Fibroblast of skin of scalp (primary cell): ENCODE measurements around the gene ACTA2.

Source experiments
- DNase-seq: peaks from one replicate; pipeline ENCODE4 v3.0.0-alpha.2; 2013

ACTA2 gene

DNA sequence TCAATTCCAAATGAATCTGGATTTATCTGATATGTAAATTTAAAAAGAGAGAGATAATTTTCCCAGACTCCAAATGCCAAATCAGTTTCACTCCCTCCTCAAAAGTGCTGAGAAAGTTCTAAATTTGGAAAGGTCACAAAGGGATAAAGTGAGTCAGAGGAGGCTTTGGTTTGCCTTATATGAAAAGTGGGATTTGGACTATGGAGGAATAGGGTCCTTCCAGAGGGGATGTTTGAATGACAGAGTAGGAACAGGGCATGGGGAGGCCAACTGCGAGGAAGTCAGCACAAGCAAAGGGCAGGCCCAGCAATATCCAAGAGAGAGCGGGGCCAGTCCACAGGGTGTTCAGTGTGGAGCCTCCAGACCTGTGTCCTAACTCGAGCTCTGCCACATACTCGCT, 28.2 kb upstream of the ACTA2 start:
- DNase-seq = no peak

DNA sequence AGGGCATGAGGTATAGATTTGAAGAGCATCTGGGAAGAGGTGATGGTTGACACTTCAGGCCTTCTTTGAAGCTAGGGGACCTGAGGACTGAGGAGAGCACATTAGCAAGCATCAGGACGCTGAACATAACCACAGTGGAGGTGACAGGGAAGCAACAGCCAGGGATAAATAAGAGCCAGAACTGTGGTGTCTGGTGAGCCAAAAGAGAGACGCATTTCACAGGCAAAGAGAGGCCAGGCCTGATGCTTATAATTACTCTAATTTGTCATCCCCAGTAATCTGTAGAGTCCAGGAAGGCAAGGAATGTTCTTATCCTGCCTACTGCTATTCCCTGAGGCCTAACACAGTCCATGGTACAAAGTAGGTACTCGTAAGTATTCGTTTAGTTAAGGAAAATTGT, 27.7 kb upstream of the ACTA2 start:
- DNase-seq = no peak

DNA sequence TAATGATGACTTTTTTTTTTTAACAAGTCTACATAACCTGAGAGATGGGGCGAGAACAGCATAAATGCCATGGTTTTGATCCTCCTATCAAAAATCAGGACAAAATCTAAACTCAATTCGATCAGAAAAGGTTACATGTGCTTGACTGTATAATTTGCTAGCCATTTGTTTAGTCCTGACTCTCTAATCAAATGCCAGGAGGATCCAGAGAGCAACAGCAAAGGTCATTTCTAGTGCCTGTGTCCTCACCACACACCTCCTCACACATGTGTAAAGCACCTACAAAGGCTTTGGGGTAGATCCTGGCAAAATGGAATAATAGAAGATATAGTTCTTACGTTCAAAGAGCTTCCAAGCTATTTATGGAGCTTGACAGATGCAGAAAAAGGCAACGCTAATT, 27.0 kb upstream of the ACTA2 start:
- DNase-seq = no peak

- DNase-seq = peak; percentile 88
Observed at GRCh38 chr10:88979153-88979562, 26.6 kb upstream of the ACTA2 start.

DNA sequence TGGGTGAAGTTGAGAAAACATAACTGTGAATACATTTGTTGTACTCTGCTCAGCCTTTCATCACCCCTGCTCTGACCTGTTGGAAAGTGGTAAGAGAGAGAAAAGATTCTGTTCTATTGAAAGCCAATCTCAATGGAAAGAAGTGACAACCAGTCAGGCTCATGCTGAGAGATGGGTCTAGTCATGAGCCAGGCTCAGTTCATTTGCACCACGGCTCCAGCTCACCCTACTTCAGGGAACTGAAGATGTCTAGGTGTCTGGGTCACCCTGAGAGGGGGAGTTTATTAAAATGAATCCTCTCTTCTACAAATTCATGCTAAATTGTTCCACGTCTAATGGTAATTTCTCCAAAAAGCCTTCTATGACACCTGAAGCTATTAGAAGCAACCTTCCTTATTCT, 25.9 kb upstream of the ACTA2 start:
- no peak for DNase-seq

- no peak for DNase-seq
Observed at GRCh38 chr10:88975377-88975720, 22.8 kb upstream of the ACTA2 start.

DNA sequence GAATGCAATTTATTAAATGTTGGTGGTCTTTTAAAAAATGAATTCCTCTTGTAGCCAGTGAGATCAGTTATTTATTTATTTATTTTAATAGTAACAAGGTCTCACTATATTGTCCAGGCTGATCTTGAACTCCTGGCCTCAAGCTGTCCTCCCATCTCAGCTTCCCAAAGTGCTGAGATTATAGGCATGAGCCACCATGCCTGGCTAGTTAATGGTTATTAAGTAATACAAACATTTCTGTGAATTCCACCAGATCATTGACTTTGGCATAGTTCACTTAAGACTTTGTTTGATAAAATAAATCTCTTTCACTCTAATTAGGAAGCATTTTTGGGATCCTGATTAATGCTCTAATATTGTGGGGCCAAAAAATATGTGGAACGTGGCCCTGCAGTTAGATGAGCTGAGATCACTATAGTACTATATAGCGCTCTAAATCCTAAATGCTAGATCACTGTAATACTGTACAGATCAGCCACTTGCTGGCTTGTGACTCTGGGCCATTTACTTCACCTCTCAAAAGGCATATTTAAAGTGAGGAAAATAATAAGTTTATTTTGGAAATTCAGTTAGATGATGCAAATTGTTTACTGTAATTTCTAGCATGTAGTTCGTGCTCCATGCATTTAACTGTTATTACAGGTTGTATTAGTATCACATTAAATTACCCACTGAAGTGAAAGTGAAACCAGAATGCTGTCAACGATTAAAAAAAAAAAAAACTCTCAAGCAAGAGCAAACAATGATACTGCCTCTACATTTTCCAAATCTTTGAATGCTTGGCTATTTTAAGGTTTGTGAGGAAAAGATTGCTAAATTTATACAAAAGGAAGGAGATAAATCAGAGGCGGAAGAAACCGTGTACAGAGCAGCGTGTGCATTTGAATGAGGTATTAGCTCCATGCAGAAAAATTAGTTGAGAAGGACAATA, 22.1 kb upstream of the ACTA2 start:
- no peak for DNase-seq

DNA sequence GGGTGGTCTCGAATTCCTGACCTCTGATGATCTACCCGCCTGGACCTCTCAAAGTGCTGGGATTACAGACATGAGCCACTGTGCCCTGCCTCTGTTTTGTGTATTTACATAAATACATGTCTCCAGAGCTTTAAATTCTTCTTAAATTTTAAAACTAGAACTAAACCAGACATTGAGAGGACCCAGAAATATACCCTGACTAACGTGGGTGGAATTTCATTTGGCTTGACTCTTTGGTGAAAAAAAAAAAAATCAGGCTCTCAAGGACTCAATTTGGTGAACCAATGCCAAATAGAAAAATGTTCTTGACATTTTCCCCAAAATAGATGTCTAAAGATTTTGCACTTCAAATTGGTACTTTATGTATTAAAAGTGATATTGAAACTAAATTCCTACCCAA, 21.4 kb upstream of the ACTA2 start:
- peak; percentile 77 for DNase-seq

- no peak for DNase-seq
Observed at GRCh38 chr10:88971221-88972061, 18.9 kb upstream of the ACTA2 start.

DNA sequence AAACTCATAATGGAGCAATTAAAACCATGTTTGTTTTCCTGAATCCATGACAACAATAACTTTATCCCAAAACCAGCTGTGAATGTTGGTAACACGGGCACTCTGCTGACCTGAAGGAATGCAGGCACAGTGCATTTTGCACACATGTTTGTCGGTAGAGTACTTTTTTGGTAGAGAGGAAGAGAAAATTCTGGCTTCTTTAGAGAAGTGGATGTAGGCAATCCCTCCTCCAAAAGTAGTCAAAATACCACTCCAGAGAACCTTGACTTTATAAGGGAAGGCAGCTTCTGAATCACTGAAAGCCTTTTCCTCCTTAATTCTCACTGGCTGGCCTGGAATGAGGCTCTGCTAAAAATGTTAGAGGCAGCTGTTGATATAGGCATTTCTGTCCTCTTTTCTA, 15.8 kb upstream of the ACTA2 start:
- peak; percentile 63 for DNase-seq

DNA sequence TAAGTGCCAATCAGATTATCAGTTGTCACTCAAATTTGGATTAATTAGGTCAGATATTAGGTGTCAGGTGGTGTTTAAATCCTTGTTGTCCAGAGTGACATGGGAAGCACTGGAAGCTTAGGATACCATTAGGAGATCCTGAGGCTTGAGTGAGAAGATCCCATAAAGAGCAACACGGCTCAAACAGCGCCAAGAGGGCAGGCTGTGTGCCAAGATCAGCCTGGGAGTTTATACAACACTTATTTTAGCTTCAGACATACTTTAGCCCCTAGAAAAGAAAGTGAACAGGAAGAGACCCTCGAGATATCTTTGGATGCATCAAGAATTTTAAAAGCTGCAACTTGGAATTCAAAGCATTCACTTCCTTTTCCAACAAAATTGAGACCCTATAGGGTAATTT, 14.2 kb upstream of the ACTA2 start:
- no peak for DNase-seq

- DNase-seq = peak; percentile 53
Observed at GRCh38 chr10:88964869-88965415, 12.4 kb upstream of the ACTA2 start.

DNA sequence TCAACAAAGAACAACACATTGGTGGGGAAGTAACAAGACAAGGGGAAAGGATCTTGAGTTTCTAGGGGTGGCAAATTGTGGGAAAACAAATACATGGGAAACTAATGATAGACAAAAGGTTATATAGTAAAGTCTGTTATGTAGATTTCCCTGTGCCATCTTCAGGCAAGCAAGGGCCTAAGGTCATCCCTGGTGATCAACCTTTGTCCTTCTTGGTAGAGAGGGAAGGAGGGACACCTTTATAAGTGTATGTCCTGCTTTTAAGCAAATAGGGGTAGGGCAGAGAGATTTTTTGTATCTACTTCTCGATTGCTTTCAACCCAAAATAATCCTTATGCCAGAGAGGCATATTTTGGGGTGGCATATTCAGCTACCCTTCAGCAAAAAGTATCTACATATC, 11.8 kb upstream of the ACTA2 start:
- DNase-seq = no peak

DNA sequence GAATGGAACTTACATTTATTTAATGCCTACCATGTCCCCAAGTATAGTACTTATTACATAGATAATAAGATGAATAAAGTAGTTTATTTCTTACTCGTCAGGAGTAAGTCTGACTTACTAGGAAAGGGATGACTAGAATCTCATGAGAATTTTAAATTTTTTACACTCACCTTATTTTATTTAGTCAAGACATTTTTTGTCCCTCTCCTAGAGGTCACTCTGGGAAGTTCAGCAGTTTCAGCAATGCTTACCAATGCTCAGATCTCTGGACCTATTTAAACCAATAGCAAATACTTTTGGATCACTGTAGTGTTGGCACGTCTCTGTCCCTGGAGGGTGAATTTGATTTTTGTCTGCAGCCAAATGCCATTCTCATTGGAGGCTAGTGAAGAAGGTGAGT, 10.7 kb upstream of the ACTA2 start:
- no peak for DNase-seq

DNA sequence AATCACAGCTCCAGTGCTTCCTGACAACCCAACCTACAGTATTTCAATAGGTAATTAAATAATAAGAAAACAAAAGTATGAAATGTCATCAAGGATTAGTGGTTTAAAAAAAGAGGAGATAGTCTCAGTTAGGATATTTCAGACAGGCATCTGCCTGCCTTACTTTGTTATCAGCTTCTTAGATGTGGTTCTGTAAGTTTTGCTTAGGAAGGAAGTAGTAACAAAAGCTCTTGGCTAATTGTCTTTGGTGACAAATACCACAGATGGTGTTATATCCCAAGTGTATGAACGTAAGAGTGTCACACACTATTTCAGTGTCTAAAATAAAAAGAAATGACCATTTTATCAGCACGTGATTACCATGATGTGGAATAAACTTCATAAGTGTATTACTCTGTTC, 9.8 kb upstream of the ACTA2 start:
- DNase-seq = no peak

- DNase-seq = no peak
Observed at GRCh38 chr10:88961266-88961665, 8.7 kb upstream of the ACTA2 start.

- DNase-seq = no peak
Observed at GRCh38 chr10:88960802-88961201, 8.2 kb upstream of the ACTA2 start.

- no peak for DNase-seq
Observed at GRCh38 chr10:88958721-88959120, 6.1 kb upstream of the ACTA2 start.

- DNase-seq = no peak
Observed at GRCh38 chr10:88957381-88957780, 4.8 kb upstream of the ACTA2 start.

- DNase-seq = no peak
Observed at GRCh38 chr10:88954458-88955083, 2.0 kb upstream of the ACTA2 start.

- DNase-seq = no peak
Observed at GRCh38 chr10:88953662-88954061, 1.1 kb upstream of the ACTA2 start.

DNA sequence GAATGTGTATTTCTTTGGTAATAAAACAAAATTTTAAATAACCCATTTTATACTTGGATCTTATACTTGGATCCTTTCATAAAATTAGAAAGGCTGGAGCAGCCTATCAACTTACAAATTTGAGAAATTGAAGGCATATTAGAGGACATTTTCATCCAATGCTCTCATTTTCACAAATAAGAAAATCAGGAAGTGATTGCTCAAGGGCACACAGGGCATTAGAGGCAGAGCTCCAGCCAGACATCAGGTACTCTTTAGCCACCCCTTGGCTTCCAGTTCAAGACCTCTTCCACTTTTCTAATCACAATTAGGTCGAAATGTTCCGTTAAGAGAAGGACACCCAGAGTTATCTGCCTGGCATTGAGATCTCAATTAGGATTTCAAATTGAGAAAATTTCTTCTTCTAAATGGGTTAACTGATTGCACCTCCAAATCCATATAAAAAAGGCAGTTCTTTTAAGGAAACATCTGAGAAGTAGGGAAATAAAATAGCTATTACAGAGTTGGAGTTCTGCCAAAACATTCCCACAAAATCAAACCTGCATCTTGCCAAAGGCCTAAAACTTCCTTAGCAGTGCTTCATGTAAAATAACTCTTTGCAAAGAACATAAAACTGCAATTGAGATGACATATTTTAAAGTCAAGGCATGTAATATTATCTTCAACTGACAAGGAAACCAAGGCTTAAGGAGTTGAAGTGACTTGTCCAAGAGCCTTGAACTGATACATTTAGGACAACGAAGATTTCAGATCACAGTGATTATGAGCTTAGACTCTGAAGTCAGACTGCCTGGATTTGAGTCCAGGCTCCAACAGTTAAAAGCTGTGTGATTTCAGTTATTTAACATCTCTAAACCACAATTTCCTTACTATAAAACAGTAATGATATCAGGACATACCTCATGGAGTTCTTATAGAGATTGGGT, 2.4 kb downstream of the ACTA2 start:
- DNase-seq = no peak
